H9 (cell line): ENCODE results near the gene MASP2. TPM values are rescaled to one million over a fixed set of nuclear protein-coding genes. Genes with fewer than 3 reads are reported as not detected.

Experiments used
- DNase-seq: peaks from one replicate; pipeline ENCODE4 v3.0.0-alpha.2; 2017
- H2AFZ ChIP-seq: one replicate; pipeline ENCODE4 v1.6.1; 2013; ENCODE audit warnings: mild to moderate bottlenecking, low read length, control low read depth, moderate library complexity
- H2AK5ac ChIP-seq: 2 replicates; pipeline ENCODE4 v1.6.1; 2013; ENCODE audit warnings: low read length, control low read depth, mixed read lengths; ENCODE audit not compliant: insufficient read length
- H2BK120ac ChIP-seq: one replicate; pipeline ENCODE4 v1.6.1; 2013; ENCODE audit warnings: low read depth, mild to moderate bottlenecking, low read length, control low read depth, inconsistent platforms; ENCODE audit not compliant: poor library complexity, severe bottlenecking
- H2BK12ac ChIP-seq: 2 replicates; pipeline ENCODE4 v1.6.1; 2013; ENCODE audit warnings: low read length, control low read depth, mixed read lengths, low read depth; ENCODE audit not compliant: insufficient read length
- H2BK15ac ChIP-seq: 2 replicates; pipeline ENCODE4 v1.6.1; 2013; ENCODE audit warnings: low read depth, low read length, control low read depth
- H2BK20ac ChIP-seq: one replicate; pipeline ENCODE4 v1.6.1; 2013; ENCODE audit warnings: low read depth, mild to moderate bottlenecking, low read length, control low read depth, inconsistent platforms; ENCODE audit not compliant: poor library complexity, severe bottlenecking
- H2BK5ac ChIP-seq: 2 replicates; pipeline ENCODE4 v1.6.1; 2013; ENCODE audit warnings: low read length, control low read depth, mixed read lengths; ENCODE audit not compliant: insufficient read length
- H3K14ac ChIP-seq: 2 replicates; pipeline ENCODE4 v1.6.1; 2013; ENCODE audit warnings: low read length, control low read depth; ENCODE audit not compliant: insufficient read depth
- H3K18ac ChIP-seq: 2 replicates; pipeline ENCODE4 v1.6.1; 2013; ENCODE audit warnings: low read depth, mild to moderate bottlenecking, mixed read lengths, low read length, control low read depth; ENCODE audit not compliant: insufficient read length
- H3K23ac ChIP-seq: 2 replicates; pipeline ENCODE4 v1.6.1; 2013; ENCODE audit warnings: low read length, control low read depth, mixed read lengths, low read depth; ENCODE audit not compliant: insufficient read length
- H3K23me2 ChIP-seq: 2 replicates; pipeline ENCODE4 v1.6.1; 2013; ENCODE audit warnings: low read depth, mild to moderate bottlenecking, mixed read lengths, low read length, control low read depth; ENCODE audit not compliant: insufficient read length, poor library complexity, severe bottlenecking
- H3K27ac ChIP-seq: 2 replicates; pipeline ENCODE4 v1.5.1; 2013; ENCODE audit warnings: low read length, control low read depth, mixed read lengths, low read depth; ENCODE audit not compliant: insufficient read length
- H3K27me3 ChIP-seq: 2 replicates; pipeline ENCODE4 v1.6.1; 2013; ENCODE audit warnings: low read length, control low read depth, inconsistent platforms; ENCODE audit not compliant: insufficient read depth
- H3K4ac ChIP-seq: 2 replicates; pipeline ENCODE4 v1.6.1; 2013; ENCODE audit warnings: low read depth, mild to moderate bottlenecking, control low read depth, inconsistent platforms, low read length, moderate library complexity
- H3K4me1 ChIP-seq: 2 replicates; pipeline ENCODE4 v1.6.1; 2013; ENCODE audit warnings: low read length, control low read depth, inconsistent platforms; ENCODE audit not compliant: insufficient read depth
- H3K4me2 ChIP-seq: 2 replicates; pipeline ENCODE4 v1.6.1; 2013; ENCODE audit warnings: low read length, control low read depth, mixed read lengths; ENCODE audit not compliant: insufficient read length, insufficient read depth
- H3K56ac ChIP-seq: 2 replicates; pipeline ENCODE4 v1.6.1; 2013; ENCODE audit warnings: low read depth, mild to moderate bottlenecking, mixed read lengths, low read length, control low read depth; ENCODE audit not compliant: insufficient read length
- H3K79me1 ChIP-seq: 2 replicates; pipeline ENCODE4 v1.6.1; 2013; ENCODE audit warnings: low read depth, mild to moderate bottlenecking, moderate library complexity, low read length, control low read depth, inconsistent platforms; ENCODE audit not compliant: insufficient read depth, poor library complexity, severe bottlenecking
- H3K79me2 ChIP-seq: 2 replicates; pipeline ENCODE4 v1.6.1; 2013; ENCODE audit warnings: low read length, control low read depth, inconsistent platforms; ENCODE audit not compliant: insufficient read depth
- H3K9ac ChIP-seq: 2 replicates; pipeline ENCODE4 v1.6.1; 2013; ENCODE audit warnings: low read length, control low read depth, mixed read lengths; ENCODE audit not compliant: insufficient read length; ENCODE audit errors: extremely low read depth
- H3K9me3 ChIP-seq: one replicate; pipeline ENCODE4 v1.6.1; 2013; ENCODE audit warnings: low read depth, low read length, inconsistent platforms; ENCODE audit not compliant: control insufficient read depth
- H3T11ph ChIP-seq: one replicate; pipeline ENCODE4 v1.6.1; 2013; ENCODE audit warnings: mild to moderate bottlenecking, low read length, control low read depth, inconsistent platforms
- H4K20me1 ChIP-seq: one replicate; pipeline ENCODE4 v1.6.1; 2013; ENCODE audit not compliant: control insufficient read depth, insufficient read length, insufficient read depth
- H4K5ac ChIP-seq: 2 replicates; pipeline ENCODE4 v1.6.1; 2013; ENCODE audit warnings: low read depth, mild to moderate bottlenecking, mixed read lengths, low read length, control low read depth; ENCODE audit not compliant: insufficient read length
- H4K8ac ChIP-seq: replicated peaks from 2 replicates; pipeline ENCODE4 v1.6.1; 2013; ENCODE audit warnings: low read length, control low read depth, mixed read lengths, low read depth; ENCODE audit not compliant: insufficient read length
- H4K91ac ChIP-seq: 2 replicates; pipeline ENCODE4 v1.6.1; 2013; ENCODE audit warnings: low read depth, mild to moderate bottlenecking, moderate library complexity, mixed read lengths, low read length, control low read depth; ENCODE audit not compliant: insufficient read length
- H3K27ac Mint-ChIP-seq, 3 experiments: 2 replicates in 2 of 3; 3 replicates in 1 of 3; pipeline ENCODE4 v1.8.0; 2020 to 2021; ENCODE audit warnings: mixed read lengths in 3 of 3, mild to moderate bottlenecking in 1 of 3, moderate library complexity in 1 of 3
- H3K27me3 Mint-ChIP-seq: 2 replicates; pipeline ENCODE4 v1.8.0; 2021; ENCODE audit warnings: low read depth, mild to moderate bottlenecking, moderate library complexity, mixed read lengths
- H3K36me3 Mint-ChIP-seq, 3 experiments: 2 replicates in 2 of 3; 3 replicates in 1 of 3; pipeline ENCODE4 v1.8.0; 2020 to 2021; ENCODE audit warnings: low read depth in 3 of 3, mixed read lengths in 3 of 3; ENCODE audit not compliant: insufficient read depth in 1 of 3
- H3K4me1 Mint-ChIP-seq, 2 experiments: 2 replicates each; pipeline ENCODE4 v1.8.0; 2020; ENCODE audit warnings: mixed read lengths in 2 of 2
- H3K4me3 Mint-ChIP-seq, 2 experiments: 2 replicates in 1 of 2; 3 replicates in 1 of 2; pipeline ENCODE4 v1.8.0; 2020 to 2021; ENCODE audit warnings: mild to moderate bottlenecking in 2 of 2, mixed read lengths in 2 of 2, moderate library complexity in 1 of 2
- H3K9me3 Mint-ChIP-seq, 2 experiments: 2 replicates in 1 of 2; 3 replicates in 1 of 2; pipeline ENCODE4 v1.8.0; 2020; ENCODE audit warnings: mild to moderate bottlenecking in 2 of 2, mixed read lengths in 2 of 2, moderate library complexity in 1 of 2
- CTCF ChIP-seq: fragments of 200-600 bp; sonication (generic); conservative IDR thresholded peaks from 3 replicates; pipeline ENCODE4 v1.8.0; 2021; ENCODE audit warnings: antibody characterized with exemption, mild to moderate bottlenecking
- WGBS: extraction: QIAGEN DNeasy Blood & Tissue Kit; methylation state at CpG from one replicate; pipeline ENCODE4 v1.1.7; 2013; ENCODE audit warnings: missing lambda C conversion rate, low lambda C conversion rate, mixed read lengths; ENCODE audit not compliant: insufficient read length; ENCODE audit errors: extremely low coverage; 5-methylcytosine and 5-hydroxymethylcytosine counted together
- total RNA-seq: library from RNA; stranded (reverse); gene quantifications from 2 replicates; pipeline ENCODE4 v1.2.1, GENCODE V29; 2021

MASP2 gene
- total RNA-seq, 1 experiment from 2014 or later: 0.46 TPM

DNA sequence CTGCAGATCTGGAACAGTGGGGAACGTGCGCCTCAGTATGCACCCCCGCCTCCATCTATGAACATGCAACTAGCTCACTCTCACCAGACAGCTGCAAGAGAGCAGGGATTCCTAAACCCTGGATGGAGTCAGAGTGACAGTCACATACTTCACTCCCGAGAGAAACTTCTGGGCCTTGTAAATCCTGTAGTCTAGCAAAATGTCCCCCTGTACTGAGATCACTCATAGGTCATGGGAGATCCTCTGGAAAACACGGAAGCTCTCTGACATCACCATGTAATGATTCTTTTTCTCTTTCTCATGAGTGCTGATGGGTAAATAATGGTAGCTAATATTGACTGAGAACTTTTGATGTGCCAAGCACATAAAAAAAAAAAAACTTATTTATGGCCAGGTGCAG, 57.9 kb downstream of the MASP2 start:
- no peaks in the 10 kb centered on the region; the same call in 1 of the 2 replicates for H3K4me1 ChIP-seq
- H3K14ac ChIP-seq: no peak overlapping the region
- H2BK12ac ChIP-seq: no peak overlapping the region
- H2AFZ ChIP-seq: no peak overlapping the region
- H3K36me3 Mint-ChIP-seq: no peaks in the 10 kb centered on the region; a peak in 1 of 7 replicates
- H4K8ac ChIP-seq: no peak overlapping the region
- no peak overlapping the region for H3K4me3 Mint-ChIP-seq
- H2AK5ac ChIP-seq: no peak overlapping the region
- no peak overlapping the region for H2BK15ac ChIP-seq
- H3K4me2 ChIP-seq: no peak overlapping the region
- H2BK120ac ChIP-seq: no peak overlapping the region
- no CpG with 5 or more reads among the region's 5 CpGs for WGBS
- no peak overlapping the region for H3K4ac ChIP-seq
- H3K4me1 Mint-ChIP-seq: peaks cover 12 to 15% of the 10 kb centered on the region in 2 experiments
- H3K56ac ChIP-seq: no peak overlapping the region
- no peak overlapping the region for H2BK5ac ChIP-seq
- no peaks in the 10 kb centered on the region for H3K79me1 ChIP-seq
- TF ChIP-seq CTCF: no peak
- no peaks in the 10 kb centered on the region for H4K20me1 ChIP-seq
- no peak overlapping the region; a peak in 1 of 7 replicates for H3K27ac Mint-ChIP-seq
- no peak for DNase-seq
- peaks cover 2% of the 10 kb centered on the region for H3K27me3 Mint-ChIP-seq
- no peaks in the 10 kb centered on the region for H3K9me3 Mint-ChIP-seq
- no peak overlapping the region for H3K27ac ChIP-seq
- no peak overlapping the region for H3K9ac ChIP-seq
- no peak overlapping the region for H4K5ac ChIP-seq
- H4K91ac ChIP-seq: no peak overlapping the region
- H3K23ac ChIP-seq: no peak overlapping the region
- H3K23me2 ChIP-seq: no peaks in the 10 kb centered on the region
- H2BK20ac ChIP-seq: no peak overlapping the region
- H3T11ph ChIP-seq: no peak overlapping the region
- no peak overlapping the region for H3K18ac ChIP-seq
- H3K9me3 ChIP-seq: no peaks in the 10 kb centered on the region
- H3K79me2 ChIP-seq: no peaks in the 10 kb centered on the region
- no peaks in the 10 kb centered on the region for H3K27me3 ChIP-seq
